Thymus (tissue), 11 donors: ENCODE data around the gene JAG1. TPM values are rescaled to one million over a fixed set of nuclear protein-coding genes. Genes with fewer than 3 reads are reported as not detected.
A peak's percentile ranks its signal among the peaks of the same experiment; 100 is the strongest.

Experiments
- DNase-seq, 9 donors: peaks; one replicate each; pipeline ENCODE4 v3.0.0-alpha.2; 2013; ENCODE audit warnings: low spot score in 9 of 9, low read depth in 6 of 9, missing footprints in 1 of 9
- H3K27ac ChIP-seq, 2 donors: one replicate each; pipeline ENCODE4 v1.5.1; 2013; ENCODE audit warnings: control low read depth in 1 of 2, low read depth in 1 of 2, low read length in 1 of 2, mild to moderate bottlenecking in 1 of 2, moderate library complexity in 1 of 2
- H3K27me3 ChIP-seq, 2 donors: one replicate each; pipeline ENCODE4 v1.5.1; 2013; ENCODE audit warnings: low read length in 1 of 2; ENCODE audit not compliant: control insufficient read depth in 2 of 2, insufficient read depth in 1 of 2
- H3K36me3 ChIP-seq, 2 donors: one replicate each; pipeline ENCODE4 v1.5.1; 2013; ENCODE audit warnings: low read length in 1 of 2, mild to moderate bottlenecking in 1 of 2, moderate library complexity in 1 of 2; ENCODE audit not compliant: control insufficient read depth in 2 of 2, insufficient read depth in 2 of 2
- H3K4me1 ChIP-seq, 2 donors: one replicate each; pipeline ENCODE4 v1.5.1; 2013; ENCODE audit warnings: low read length in 2 of 2; ENCODE audit not compliant: control insufficient read depth in 2 of 2, insufficient read depth in 2 of 2
- H3K4me3 ChIP-seq, 2 donors: one replicate each; pipeline ENCODE4 v1.5.1; 2013; ENCODE audit warnings: low read length in 2 of 2, control low read depth in 1 of 2, mild to moderate bottlenecking in 1 of 2
- H3K9me3 ChIP-seq, 2 donors: one replicate each; pipeline ENCODE4 v1.5.1; 2013; ENCODE audit warnings: low read length in 1 of 2, mild to moderate bottlenecking in 1 of 2; ENCODE audit not compliant: control insufficient read depth in 2 of 2, insufficient read depth in 1 of 2
- WGBS: extraction: QIAGEN DNeasy Blood & Tissue Kit; methylation state at CpG from one replicate; pipeline ENCODE4 v1.1.7; 2013; 5-methylcytosine and 5-hydroxymethylcytosine counted together
- polyA plus RNA-seq: library from polyadenylated mRNA; stranded (reverse); fragments of 200-250 nt; gene quantifications from one replicate; pipeline ENCODE4 v1.2.3, GENCODE V29; 2013
- total RNA-seq: library from RNA; stranded (reverse); fragments of 120-200 nt; gene quantifications from one replicate; pipeline ENCODE4 v1.2.4, GENCODE V29; 2013
- donor health status: healthy.

Gene JAG1
- total and polyA plus RNA-seq, 2 donors: 8.1 to 18.4 TPM

GRCh38 chr20:10671919-10672623, 1.7 kb downstream of the JAG1 start:
- DNase-seq: peak in 2 of 9 donors; percentile 16 to 42
- H3K9me3 ChIP-seq: no peaks in the 10 kb centered on the region

GRCh38 chr20:10671221-10671918, 2.4 kb downstream of the JAG1 start:
- Histone ChIP-seq H3K9me3 (no peaks in the 10 kb centered on the region), H3K27ac (peak overlapping the region; percentile 5 to 52), H3K36me3 (no peaks in the 10 kb centered on the region), H3K4me1 (peaks cover 2 to 26% of the 10 kb centered on the region in 2 donors), H3K4me3 (peak overlapping the region; percentile 50 to 62), H3K27me3 (peaks cover 59 to 60% of the 10 kb centered on the region in 2 donors)
- peak in 2 of 9 donors; percentile 16 to 45 for DNase-seq
- WGBS: 13% methylated on average over 13 of the region's 13 CpGs

More at GRCh38 chr20:10671919-10672623, 1.7 kb downstream of the JAG1 start:
- H3K36me3 ChIP-seq: no peaks in the 10 kb centered on the region
- under 1% methylated on average over 42 of the region's 42 CpGs for WGBS
- peaks cover 2 to 26% of the 10 kb centered on the region in 2 donors for H3K4me1 ChIP-seq
- peaks cover 59 to 64% of the 10 kb centered on the region in 2 donors for H3K27me3 ChIP-seq
- H3K27ac ChIP-seq: peak overlapping the region; percentile 36 to 79
- peak overlapping the region; percentile 50 to 62 for H3K4me3 ChIP-seq

- Histone ChIP-seq H3K4me3 (peak overlapping the region in 1 of 2 donors; percentile 7), H3K27me3 (peaks cover 54 to 58% of the 10 kb centered on the region in 2 donors), H3K36me3 (no peaks in the 10 kb centered on the region), H3K4me1 (peaks cover 2 to 26% of the 10 kb centered on the region in 2 donors), H3K27ac (peak overlapping the region in 1 of 2 donors; percentile 52), H3K9me3 (no peaks in the 10 kb centered on the region)
- 90% methylated on average over 18 of the region's 18 CpGs for WGBS
- no peak for DNase-seq
These were observed 3.1 kb downstream of the JAG1 start for GRCh38 chr20:10670501-10671220.

GRCh38 chr20:10669843-10670446, 3.9 kb downstream of the JAG1 start:
- WGBS: 91% methylated on average over 6 of the region's 6 CpGs
- H3K9me3 ChIP-seq: no peaks in the 10 kb centered on the region
- no peak overlapping the region for H3K27ac ChIP-seq
- H3K4me1 ChIP-seq: peaks cover 2 to 23% of the 10 kb centered on the region in 2 donors
- DNase-seq: no peak
- H3K27me3 ChIP-seq: peaks cover 47 to 52% of the 10 kb centered on the region in 2 donors
- no peak overlapping the region for H3K4me3 ChIP-seq
- H3K36me3 ChIP-seq: no peaks in the 10 kb centered on the region

DNA sequence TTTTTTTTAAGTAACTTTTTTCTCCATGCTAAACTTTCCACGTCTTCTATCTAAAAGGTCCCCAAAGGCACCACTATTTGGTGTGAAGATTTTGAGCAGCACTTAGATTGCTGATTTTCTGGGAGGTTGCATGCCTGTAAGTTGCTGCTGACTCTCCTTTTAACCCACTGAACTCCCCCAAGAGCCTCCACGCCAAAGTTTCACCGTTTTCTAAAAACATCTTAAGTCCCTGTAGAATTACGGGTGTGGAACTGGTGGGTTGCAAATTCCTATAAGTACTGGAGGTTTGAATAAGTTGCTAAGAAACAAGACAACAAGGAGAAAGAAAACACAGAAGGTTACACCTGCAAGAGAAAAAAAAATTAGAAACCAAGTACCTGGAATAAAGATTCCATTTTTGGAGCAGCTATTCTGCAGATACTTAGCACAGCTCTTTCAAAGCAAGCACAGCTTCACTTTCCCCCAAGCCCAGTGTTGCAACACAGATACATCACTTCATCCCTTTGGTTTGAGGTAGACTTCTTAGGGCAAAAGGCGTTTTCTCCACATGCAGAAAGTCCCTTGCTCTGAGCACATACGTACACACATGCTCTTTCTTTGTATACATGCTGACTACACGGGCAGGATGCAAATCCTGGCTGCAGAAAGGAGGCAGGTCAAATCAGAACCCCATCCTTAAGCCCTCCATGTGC, 5.0 kb downstream of the JAG1 start:
- H3K9me3 ChIP-seq: no peaks in the 10 kb centered on the region
- WGBS: 93% methylated on average over 7 of the region's 7 CpGs
- H3K36me3 ChIP-seq: no peaks in the 10 kb centered on the region
- peaks cover 2 to 21% of the 10 kb centered on the region in 2 donors for H3K4me1 ChIP-seq
- peaks cover 38 to 41% of the 10 kb centered on the region in 2 donors for H3K27me3 ChIP-seq
- no peak for DNase-seq
- H3K4me3 ChIP-seq: no peak overlapping the region
- H3K27ac ChIP-seq: no peak overlapping the region

DNA sequence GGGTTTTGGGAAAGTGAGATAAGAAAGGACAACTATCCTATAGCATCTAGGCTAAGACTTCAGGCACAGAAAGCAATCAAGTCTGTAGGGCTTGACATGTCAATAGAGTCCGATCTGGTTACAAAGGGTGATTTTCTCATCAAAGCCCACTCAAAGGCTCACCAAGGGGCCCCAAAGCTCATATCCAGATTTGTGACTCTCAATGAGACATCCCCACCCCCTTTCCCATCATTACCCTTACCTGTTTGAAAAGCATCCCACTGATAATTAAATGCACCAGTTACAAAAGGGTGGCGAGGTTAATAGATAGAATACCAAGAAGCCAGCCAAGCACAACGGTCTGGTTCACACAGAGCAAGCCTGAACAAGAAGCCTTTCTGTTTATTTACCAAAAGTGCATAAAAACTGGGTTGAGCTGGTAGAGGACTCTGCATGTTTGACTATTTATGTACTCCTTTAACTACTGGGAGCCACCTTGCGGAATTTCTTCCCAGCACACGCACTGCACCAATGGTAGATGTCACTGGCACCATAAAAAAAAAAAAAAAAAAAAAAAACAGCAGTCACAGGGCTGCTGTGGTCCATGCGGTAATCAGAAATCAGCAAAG, 6.1 kb downstream of the JAG1 start:
- no peak for DNase-seq
- WGBS: 93% methylated on average over 6 of the region's 6 CpGs
- Histone ChIP-seq H3K36me3 (no peaks in the 10 kb centered on the region), H3K27me3 (peaks cover 26 to 29% of the 10 kb centered on the region in 2 donors), H3K9me3 (no peaks in the 10 kb centered on the region), H3K27ac (peak overlapping the region in 1 of 2 donors; percentile 20), H3K4me3 (no peak overlapping the region), H3K4me1 (peaks cover 0 to 17% of the 10 kb centered on the region in 2 donors)

DNA sequence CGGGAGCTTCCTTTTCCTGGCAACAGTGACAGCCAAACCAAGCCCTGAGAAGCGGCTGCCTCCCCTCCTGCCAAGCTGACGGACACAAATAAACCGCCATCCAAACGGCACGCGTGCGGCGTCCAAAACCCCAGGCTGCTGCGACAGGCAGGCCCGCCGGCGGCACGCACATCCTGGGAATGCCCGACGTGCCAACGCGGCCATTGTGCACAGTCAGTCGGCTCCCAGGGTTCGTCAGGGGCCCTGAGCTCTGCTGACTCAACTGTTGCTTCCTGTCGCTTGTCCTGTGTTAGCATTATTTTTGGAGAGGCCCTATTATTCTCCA, 6.8 kb downstream of the JAG1 start:
- H3K27me3 ChIP-seq: peaks cover 20 to 23% of the 10 kb centered on the region in 2 donors
- 90% methylated on average over 21 of the region's 21 CpGs for WGBS
- H3K4me3 ChIP-seq: no peak overlapping the region
- DNase-seq: no peak
- peak overlapping the region in 1 of 2 donors; percentile 49 for H3K27ac ChIP-seq
- no peaks in the 10 kb centered on the region for H3K36me3 ChIP-seq
- H3K4me1 ChIP-seq: peaks cover 0 to 11% of the 10 kb centered on the region in 2 donors
- H3K9me3 ChIP-seq: no peaks in the 10 kb centered on the region
